GM19397 (cell line): ENCODE data around the gene PRR5L.

Source experiments
- ATAC-seq: cut with Tn5 transposase; IDR thresholded peaks from one replicate; pipeline ENCODE4 v1.9.1; 2021; ENCODE audit warnings: mild to moderate bottlenecking, moderate library complexity; ENCODE audit not compliant: unreplicated experiment

PRR5L gene

GRCh38 chr11:36356201-36356600 is 60.1 kb downstream of the PRR5L start:
- peak; percentile 64 for ATAC-seq

DNA sequence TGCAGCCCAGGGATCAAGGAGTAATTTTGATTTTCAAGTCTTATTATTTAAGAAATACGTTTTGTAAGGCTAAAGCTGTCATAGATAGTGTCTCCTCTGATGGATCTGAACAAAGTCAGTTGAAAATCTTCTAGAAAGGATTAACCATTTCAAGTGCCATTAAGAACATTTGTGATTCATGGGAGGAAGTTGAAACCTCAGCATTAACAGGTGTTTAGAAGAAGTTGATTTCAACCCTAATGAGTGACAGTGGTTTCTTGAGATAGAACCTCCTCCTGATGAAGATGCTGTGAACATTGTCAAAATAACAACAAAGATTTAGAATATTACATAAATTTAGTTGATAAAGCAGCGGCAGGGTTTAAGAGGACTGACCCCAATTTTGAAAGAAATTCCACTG is 61.7 kb downstream of the PRR5L start:
- ATAC-seq = no peak

- no peak for ATAC-seq
Measured at GRCh38 chr11:36358436-36358835, 62.3 kb downstream of the PRR5L start.

DNA sequence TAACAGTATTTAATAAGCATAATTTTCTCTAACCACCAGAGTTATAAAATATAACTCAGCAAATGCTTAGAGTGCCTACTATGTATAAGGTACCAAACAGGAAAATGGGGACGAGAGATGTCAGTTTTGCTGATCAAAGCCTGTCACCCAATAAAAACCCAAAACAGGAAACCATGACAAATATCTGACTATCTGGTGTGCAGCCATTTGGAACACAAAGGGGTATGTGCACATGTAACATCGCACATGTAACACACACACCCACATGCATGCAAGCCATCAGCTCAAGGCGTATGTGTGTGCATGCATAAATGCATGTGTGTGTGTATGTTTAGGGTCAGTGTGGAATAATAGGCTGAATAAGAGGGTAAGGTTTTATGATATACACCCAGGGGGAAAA is 64.2 kb downstream of the PRR5L start:
- ATAC-seq = no peak

DNA sequence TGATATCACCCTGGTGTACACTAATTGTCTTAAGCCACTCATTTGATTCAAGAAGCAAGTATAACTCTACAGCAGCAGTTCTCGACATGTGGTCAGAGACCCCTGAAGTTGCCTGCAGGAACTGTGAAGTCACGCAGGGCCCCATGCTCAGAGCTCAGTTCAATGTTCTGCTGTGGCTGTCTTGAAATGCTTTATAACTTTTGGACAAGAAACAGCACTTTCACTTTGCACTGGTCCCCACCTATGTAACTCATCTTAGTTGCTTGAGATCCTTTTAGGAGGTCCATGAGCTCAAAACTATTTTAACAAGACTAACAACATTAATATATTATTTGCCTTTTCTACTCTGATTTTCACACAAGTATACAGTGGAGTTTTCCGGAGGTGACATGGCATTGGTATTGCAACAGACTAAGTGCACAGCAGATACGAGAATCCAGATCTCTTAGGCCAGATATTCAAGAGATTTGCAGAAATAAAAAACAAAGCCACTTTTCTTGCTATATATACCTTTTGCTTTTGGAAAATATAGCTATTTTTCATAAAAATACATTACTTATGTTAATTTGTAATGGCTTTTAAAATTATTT is 64.8 kb downstream of the PRR5L start:
- ATAC-seq = no peak

DNA sequence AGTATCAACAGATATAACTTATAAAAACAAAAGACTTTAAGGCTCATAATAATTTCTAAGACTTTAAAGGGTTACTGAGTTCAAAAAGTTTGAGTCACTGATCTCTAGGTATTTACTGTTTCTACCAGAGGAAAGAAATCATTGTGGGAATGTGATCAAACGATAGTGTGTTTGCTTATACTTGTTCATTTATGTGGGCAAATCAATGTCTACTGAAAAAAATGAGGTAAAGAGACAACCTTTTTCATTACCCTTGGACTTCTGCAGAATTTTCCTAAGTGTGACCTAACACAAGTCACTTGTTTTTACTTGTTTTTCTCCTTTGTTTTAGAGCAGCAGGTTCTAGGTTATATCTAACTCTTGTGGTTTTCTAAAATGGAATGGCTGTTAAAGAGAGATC is 65.4 kb downstream of the PRR5L start:
- no peak for ATAC-seq

DNA sequence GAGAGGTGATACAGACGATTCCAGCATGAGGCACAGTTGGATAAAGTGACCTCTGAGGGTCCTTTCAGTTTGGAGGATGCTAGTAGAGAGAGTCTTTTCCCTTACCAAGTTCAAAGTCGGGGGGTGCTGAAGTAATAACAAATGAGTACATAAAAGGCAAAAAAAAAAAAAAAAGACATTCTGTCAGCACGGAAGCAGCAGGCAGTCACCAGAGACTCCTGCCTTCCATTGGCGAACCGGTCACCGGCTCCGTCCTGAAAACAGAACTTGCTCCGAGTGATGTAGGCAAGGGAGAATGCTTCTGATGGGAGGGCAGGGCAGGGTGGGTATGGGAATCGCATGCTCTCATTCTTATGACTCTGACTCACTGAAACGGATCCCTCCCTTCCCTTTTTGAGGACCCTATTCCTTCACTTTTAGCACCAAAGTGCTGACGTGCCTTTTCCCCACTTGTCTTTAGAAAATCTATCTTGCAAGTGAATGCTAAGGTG is 65.9 kb downstream of the PRR5L start:
- no peak for ATAC-seq

DNA sequence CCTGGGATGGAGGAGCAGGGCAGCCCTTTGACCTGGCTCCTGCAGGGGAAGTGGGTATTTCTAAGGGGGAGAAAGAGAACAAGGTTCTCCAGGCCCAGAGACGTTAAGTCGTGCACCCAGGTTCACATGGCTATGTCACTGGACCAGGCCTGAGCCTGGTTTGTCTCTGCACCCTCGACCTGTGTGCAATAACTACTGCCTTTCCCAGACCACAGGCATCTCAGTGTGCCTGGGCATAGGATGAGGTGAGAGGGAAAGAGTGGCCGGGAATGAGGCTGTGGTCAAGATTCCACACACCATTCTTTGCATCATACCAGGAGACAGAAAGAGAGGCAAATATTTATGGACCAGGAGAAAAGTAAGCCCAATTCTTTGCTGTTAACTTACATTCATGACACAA is 66.8 kb downstream of the PRR5L start:
- no peak for ATAC-seq

DNA sequence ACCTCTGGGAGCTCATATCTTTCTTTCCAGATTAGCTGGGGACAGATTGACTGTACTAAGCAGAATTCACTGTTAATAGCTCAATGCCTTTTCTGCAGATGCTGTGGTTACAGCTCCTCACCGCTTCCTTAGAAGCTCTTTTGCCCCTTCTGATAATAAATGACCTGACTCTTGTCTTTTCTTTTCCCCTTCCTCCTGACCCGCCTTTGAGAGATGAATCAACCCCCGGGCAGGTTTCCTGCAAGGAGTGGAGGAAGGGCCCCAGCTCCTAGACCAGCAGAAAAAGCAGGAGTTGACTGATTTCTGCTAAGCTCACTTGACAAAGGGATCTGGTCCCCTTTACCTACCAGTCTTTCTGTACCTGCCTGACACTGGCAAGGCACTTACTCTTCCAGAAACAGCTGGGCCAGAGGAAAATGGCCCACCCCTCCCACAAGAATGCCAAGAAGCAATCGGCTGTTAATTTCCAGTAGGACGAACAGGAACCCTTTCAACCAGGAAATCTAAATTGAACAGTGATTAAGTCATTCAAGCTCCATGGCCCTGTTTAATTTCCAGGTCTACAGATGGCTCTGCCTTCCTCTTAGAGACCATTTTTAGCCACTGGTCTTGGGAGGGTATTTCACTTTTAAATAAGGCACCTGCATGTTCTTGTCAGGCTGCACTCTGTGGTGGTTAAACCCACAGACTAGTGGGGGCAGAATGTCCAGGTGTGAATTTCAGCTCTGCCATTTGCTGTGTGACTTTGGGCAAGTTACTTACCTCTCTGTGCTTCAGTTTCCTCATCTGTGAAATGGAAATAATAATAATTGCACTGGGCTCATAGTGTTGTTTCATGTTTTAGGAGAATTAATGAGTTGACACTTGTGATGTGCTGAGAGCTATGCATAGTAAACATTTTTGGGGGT is 67.5 kb downstream of the PRR5L start:
- no peak for ATAC-seq

DNA sequence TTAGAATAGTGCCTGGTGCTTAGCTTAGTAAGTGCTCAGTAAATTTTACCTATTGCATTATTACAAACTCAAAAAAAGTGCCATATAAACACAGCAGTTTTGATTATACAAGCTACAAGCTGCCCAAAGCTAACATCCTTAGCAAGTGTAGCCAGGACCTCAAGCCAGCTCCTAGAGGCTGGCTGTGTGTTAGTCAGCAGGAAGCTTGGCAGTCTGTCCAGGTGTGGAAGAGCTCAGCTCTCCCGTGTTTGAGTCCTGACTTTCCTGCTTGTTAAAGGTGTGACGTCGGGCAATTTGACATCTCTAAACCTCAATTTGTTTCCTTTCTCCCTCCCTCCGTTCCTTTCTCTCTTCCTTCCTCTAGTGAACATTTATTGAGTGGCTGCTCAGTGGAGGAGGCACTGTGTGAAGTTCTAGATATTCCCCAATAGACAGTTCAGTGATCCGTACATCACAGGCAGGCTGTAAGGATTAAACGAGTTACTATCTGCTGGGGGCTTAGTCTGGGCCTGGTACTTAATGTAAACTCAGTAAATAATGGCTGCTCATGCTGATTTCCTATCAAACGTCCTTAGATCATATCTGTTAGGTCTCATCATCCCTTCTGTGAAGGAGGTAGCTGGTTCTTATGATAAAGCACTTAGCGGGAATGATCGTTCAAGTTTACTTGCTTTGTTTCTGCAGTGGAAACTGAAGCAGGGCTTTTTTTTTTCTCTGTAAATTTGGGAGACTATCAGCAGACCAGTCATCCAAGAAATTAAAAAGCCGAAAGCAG is 68.7 kb downstream of the PRR5L start:
- ATAC-seq = no peak

GRCh38 chr11:36365907-36366306 is 69.8 kb downstream of the PRR5L start:
- ATAC-seq = no peak

GRCh38 chr11:36367806-36368680 is 72.0 kb downstream of the PRR5L start:
- no peak for ATAC-seq

GRCh38 chr11:36371181-36371580 is 75.1 kb downstream of the PRR5L start:
- no peak for ATAC-seq

DNA sequence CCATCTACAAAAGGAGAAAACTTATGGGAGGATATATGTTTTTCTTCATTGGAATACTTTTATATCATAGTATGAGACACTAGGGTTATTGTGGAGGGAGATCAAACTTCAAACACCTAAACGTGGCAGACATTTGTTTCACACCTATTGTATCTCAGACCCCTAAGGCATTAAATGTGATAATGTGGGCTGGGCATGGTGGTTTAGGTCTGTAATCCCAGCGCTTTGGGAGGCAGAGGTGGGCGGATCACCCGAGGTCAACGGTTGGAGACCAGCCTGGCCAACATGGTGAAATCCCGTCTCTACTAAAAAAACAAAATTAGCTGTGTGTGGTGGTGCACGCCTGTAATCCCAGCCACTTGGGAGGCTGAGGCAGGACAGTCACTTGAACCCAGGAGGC is 75.5 kb downstream of the PRR5L start:
- no peak for ATAC-seq

GRCh38 chr11:36372101-36372771 is 76.1 kb downstream of the PRR5L start:
- no peak for ATAC-seq

- no peak for ATAC-seq
Measured at GRCh38 chr11:36373016-36374010, 77.2 kb downstream of the PRR5L start.

DNA sequence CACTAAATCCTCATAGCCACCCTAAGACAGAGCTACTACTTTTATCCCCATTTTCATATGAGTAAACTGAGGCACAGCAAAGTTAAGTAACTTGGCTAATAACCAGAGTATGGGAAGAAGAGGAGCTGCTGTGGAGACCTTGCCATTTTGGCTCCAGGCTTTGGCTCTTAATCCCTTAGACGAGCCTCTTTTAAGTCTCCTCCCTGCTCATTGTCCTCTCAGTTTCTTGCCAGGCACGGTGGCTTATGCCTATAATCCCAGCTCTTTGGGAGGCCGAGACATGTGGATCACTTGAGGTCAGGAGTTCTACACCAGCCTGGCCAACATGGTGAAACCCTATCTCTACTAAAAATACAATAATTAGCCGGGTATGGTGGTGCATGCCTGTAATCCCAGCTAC is 78.6 kb downstream of the PRR5L start:
- ATAC-seq = no peak

DNA sequence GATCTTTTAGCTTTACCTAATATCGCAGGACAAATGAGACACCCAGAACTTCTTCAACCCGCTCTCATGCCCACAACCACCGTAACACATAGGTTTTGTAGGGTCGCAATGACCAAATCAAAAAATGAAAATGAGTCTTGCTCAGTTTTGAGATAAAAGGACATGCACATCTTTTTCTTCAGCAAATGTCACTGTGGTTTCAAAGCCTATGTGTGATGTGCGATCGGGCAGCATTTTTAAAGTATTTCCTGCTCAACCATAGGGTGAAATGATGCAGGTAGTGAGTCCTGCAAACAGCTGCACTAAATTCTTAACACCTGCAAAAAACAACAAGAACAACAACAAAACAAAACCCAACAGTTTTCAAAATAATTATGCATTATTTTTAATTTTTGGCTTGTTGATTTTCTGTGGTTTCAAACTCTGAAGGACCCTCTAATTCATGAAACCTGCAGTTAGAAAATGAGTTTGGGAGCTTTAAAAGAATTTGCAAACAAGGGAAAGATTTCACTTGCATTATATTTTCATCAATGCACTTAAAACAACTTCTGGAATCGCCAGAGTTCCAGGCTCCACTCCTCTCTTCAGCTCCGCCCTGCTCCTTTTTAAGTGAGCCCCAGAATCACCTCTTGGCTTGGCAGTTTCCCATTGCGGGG is 79.4 kb downstream of the PRR5L start:
- ATAC-seq = no peak
